DOHH2 (cell line): ENCODE data around the gene OLFM1.
"Not testable (repeated sequence)": the region's sequence is repeated elsewhere in the genome, so short reads cannot be mapped to it uniquely, and the experiment has no call there.

ENCODE experiments used
- EZH2phosphoT487 ChIP-seq: fragments of 200-600 bp; sonication (generic); IDR thresholded peaks from 2 replicates; pipeline ENCODE4 v1.6.1; 2017; ENCODE audit warnings: borderline replicate concordance, mild to moderate bottlenecking, antibody characterized with exemption, low read length, moderate library complexity, mixed read lengths
- TF ChIP-seq, protein P1 (sequence below): fragments of 200-600 bp; sonication (generic); IDR thresholded peaks from one replicate; pipeline ENCODE4 v1.5.1; 2014; ENCODE audit warnings: antibody characterized with exemption, mild to moderate bottlenecking, low read depth, low read length; ENCODE audit not compliant: poor library complexity, severe bottlenecking

DNA sequence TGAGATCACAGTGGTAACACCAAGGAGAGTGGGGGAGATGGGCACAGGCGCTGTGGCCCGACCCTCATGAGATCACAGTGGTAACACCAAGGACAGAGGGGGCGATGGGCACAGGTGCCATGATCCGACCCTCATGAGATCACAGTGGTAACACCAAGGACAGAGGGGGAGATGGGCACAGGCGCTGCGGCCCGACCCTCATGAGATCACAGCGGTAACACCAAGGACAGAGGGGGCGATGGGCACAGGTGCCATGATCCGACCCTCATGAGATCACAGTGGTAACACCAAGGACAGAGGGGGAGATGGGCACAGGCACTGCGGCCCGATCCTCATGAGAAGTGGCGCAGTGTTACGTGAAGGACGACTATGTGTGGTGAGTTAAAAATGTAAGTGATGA, 75.1 kb downstream of the OLFM1 start:
- TF ChIP-seq EZH2phosphoT487, result not testable (repeated sequence)
- TF ChIP-seq, protein P1, sequence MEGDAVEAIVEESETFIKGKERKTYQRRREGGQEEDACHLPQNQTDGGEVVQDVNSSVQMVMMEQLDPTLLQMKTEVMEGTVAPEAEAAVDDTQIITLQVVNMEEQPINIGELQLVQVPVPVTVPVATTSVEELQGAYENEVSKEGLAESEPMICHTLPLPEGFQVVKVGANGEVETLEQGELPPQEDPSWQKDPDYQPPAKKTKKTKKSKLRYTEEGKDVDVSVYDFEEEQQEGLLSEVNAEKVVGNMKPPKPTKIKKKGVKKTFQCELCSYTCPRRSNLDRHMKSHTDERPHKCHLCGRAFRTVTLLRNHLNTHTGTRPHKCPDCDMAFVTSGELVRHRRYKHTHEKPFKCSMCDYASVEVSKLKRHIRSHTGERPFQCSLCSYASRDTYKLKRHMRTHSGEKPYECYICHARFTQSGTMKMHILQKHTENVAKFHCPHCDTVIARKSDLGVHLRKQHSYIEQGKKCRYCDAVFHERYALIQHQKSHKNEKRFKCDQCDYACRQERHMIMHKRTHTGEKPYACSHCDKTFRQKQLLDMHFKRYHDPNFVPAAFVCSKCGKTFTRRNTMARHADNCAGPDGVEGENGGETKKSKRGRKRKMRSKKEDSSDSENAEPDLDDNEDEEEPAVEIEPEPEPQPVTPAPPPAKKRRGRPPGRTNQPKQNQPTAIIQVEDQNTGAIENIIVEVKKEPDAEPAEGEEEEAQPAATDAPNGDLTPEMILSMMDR, result not testable (repeated sequence)
